Left lung (tissue), 10 donors: ENCODE data around the gene ZNF862. TPM values are rescaled to one million over a fixed set of nuclear protein-coding genes. Genes with fewer than 3 reads are reported as not detected.

Experiments used
- ATAC-seq: fragments of 200-7000 bp; cut with Tn5 transposase; one replicate; pipeline ENCODE4 v1.9.1; 2020; ENCODE audit warnings: moderate library complexity
- DNase-seq, 4 donors: peaks; one replicate each; pipeline ENCODE4 v3.0.0-alpha.2; 2013 to 2020
- H3K27ac ChIP-seq, 2 donors: fragments of 200-600 bp; sonication (generic) in 1 of 2; one replicate each; pipeline versions ENCODE4 v1.5.0 to v1.8.0; 2020 to 2021
- H3K27me3 ChIP-seq, 2 donors: fragments of 200-600 bp; sonication (generic) in 1 of 2; one replicate each; pipeline versions ENCODE4 v1.5.0 to v1.8.0; 2020 to 2021
- H3K36me3 ChIP-seq, 2 donors: fragments of 200-600 bp; sonication (generic) in 1 of 2; one replicate each; pipeline versions ENCODE4 v1.5.0 to v1.8.0; 2020 to 2021
- H3K4me1 ChIP-seq, 2 donors: fragments of 200-600 bp; one replicate each; pipeline ENCODE4 v1.8.0; 2021
- H3K4me3 ChIP-seq, 2 donors: fragments of 200-600 bp; sonication (generic) in 1 of 2; one replicate each; pipeline versions ENCODE4 v1.5.0 to v1.8.0; 2020 to 2021; ENCODE audit warnings: mild to moderate bottlenecking in 1 of 2
- H3K9me3 ChIP-seq, 2 donors: fragments of 200-600 bp; sonication (generic) in 1 of 2; one replicate each; pipeline versions ENCODE4 v1.5.0 to v1.8.0; 2020 to 2021
- CTCF ChIP-seq, 2 donors: fragments of 200-600 bp; sonication (generic) in 1 of 2; IDR thresholded peaks; one replicate each; pipeline versions ENCODE4 v1.5.0 to v1.8.0; 2021; ENCODE audit warnings: antibody characterized with exemption in 2 of 2
- intact Hi-C, 2 donors: fragments of 100-400 bp; cut with DNase I; formaldehyde crosslinking; loops; one replicate each; pipeline versions ENCODE4 v1.11.2 to v1.14.2; 2022
- polyA plus RNA-seq, 6 donors: library from polyadenylated mRNA; unstranded; fragments of 120-200 nt; gene quantifications; one replicate each; pipeline ENCODE4 v1.2.1, GENCODE V29; 2013; ENCODE audit not compliant: insufficient read length in 6 of 6
- total RNA-seq, 2 donors: library from RNA; stranded (reverse); fragmentation: NEBNext Ultra II Directional; extraction: Animal tissue kit (Norgen Biotek cat#: 25700); gene quantifications; one replicate each; pipeline ENCODE4 v1.2.1, GENCODE V29; 2021
- donor health status: DM: no; HTN: yes; CAD: no.
- donor health status: DM: no; HTN: no; CAD: no.

The ZNF862 gene
- total and polyA plus RNA-seq, 8 donors: 9.8 to 27.8 (median 23.9) TPM

GRCh38 chr7:149875396-149875795, 37.2 kb downstream of the ZNF862 start:
- Histone ChIP-seq H3K27ac (no peak overlapping the region), H3K4me1 (peaks cover 13 to 25% of the 10 kb centered on the region in 2 donors), H3K9me3 (no peaks in the 10 kb centered on the region), H3K27me3 (peaks cover 0 to 20% of the 10 kb centered on the region in 2 donors), H3K4me3 (no peak overlapping the region), H3K36me3 (peaks cover 0 to 7% of the 10 kb centered on the region in 2 donors)
- ATAC-seq: no peak
- intact Hi-C loops: no loop called here
- no peak for DNase-seq
- no peak for TF ChIP-seq CTCF (IDR thresholded peaks at IDR 0.05)

- DNase-seq: no peak
- intact Hi-C loops: no loop called here
- Histone ChIP-seq H3K36me3 (peaks cover 0 to 7% of the 10 kb centered on the region in 2 donors), H3K4me1 (peaks cover 8 to 16% of the 10 kb centered on the region in 2 donors), H3K27me3 (peaks cover 0 to 13% of the 10 kb centered on the region in 2 donors), H3K4me3 (no peak overlapping the region), H3K9me3 (no peaks in the 10 kb centered on the region), H3K27ac (no peak overlapping the region)
- TF ChIP-seq CTCF (IDR thresholded peaks at IDR 0.05): no peak
- ATAC-seq: no peak
These were observed 39.8 kb downstream of the ZNF862 start for GRCh38 chr7:149877890-149878522.

- Histone ChIP-seq H3K4me3 (no peak overlapping the region), H3K27ac (no peak overlapping the region), H3K27me3 (peaks cover 0 to 8% of the 10 kb centered on the region in 2 donors), H3K36me3 (peaks cover 0 to 7% of the 10 kb centered on the region in 2 donors), H3K4me1 (peaks cover 6 to 16% of the 10 kb centered on the region in 2 donors), H3K9me3 (no peaks in the 10 kb centered on the region)
- ATAC-seq (no peak), DNase-seq (no peak)
- intact Hi-C loops: no loop called here
- TF ChIP-seq CTCF (IDR thresholded peaks at IDR 0.05): no peak
These were observed 40.3 kb downstream of the ZNF862 start for GRCh38 chr7:149878523-149878921.

- intact Hi-C loops: no loop called here
- Histone ChIP-seq H3K27me3 (no peaks in the 10 kb centered on the region), H3K4me3 (no peak overlapping the region), H3K9me3 (no peaks in the 10 kb centered on the region), H3K4me1 (peaks cover 2 to 17% of the 10 kb centered on the region in 2 donors), H3K27ac (no peak overlapping the region), H3K36me3 (peaks cover 0 to 7% of the 10 kb centered on the region in 2 donors)
- DNase-seq: no peak
- TF ChIP-seq CTCF (IDR thresholded peaks at IDR 0.05): no peak
- ATAC-seq: no peak
These were observed 41.1 kb downstream of the ZNF862 start for GRCh38 chr7:149879271-149879743.

- DNase-seq (no peak), ATAC-seq (no peak)
- no peak for TF ChIP-seq CTCF (IDR thresholded peaks at IDR 0.05)
- Histone ChIP-seq H3K27me3 (no peaks in the 10 kb centered on the region), H3K4me3 (no peak overlapping the region), H3K9me3 (no peaks in the 10 kb centered on the region), H3K36me3 (peaks cover 0 to 7% of the 10 kb centered on the region in 2 donors), H3K4me1 (peaks cover 0 to 10% of the 10 kb centered on the region in 2 donors), H3K27ac (no peak overlapping the region)
- intact Hi-C loops: no loop called here
These were observed 41.8 kb downstream of the ZNF862 start for GRCh38 chr7:149879766-149880637.
